ENCODE results near the gene FBXO17.

DNA sequence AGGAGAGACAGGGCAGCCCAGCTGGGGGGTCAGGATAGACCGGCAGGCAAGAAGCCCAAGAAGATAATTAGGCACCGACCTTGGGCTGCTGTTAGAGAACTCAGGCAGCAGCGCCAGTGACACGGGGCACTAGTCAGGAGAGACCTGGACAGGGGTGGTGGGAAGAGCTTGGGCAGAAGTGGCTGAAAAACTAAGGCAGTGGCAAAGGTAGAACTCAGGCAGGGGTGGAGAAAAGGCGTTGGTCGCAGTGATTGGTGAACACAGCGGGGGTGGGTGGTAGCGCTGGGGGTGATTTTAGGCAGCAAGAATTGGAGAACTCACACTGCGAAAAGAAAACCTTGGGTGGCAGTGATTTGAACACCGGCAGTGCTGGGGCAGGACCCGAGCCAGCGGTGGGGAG, 67.9 kb downstream of the FBXO17 start:
- TF ChIP-seq, protein P1, sequence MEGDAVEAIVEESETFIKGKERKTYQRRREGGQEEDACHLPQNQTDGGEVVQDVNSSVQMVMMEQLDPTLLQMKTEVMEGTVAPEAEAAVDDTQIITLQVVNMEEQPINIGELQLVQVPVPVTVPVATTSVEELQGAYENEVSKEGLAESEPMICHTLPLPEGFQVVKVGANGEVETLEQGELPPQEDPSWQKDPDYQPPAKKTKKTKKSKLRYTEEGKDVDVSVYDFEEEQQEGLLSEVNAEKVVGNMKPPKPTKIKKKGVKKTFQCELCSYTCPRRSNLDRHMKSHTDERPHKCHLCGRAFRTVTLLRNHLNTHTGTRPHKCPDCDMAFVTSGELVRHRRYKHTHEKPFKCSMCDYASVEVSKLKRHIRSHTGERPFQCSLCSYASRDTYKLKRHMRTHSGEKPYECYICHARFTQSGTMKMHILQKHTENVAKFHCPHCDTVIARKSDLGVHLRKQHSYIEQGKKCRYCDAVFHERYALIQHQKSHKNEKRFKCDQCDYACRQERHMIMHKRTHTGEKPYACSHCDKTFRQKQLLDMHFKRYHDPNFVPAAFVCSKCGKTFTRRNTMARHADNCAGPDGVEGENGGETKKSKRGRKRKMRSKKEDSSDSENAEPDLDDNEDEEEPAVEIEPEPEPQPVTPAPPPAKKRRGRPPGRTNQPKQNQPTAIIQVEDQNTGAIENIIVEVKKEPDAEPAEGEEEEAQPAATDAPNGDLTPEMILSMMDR (conservative IDR thresholded peaks at IDR 0.05; ENCODE audit: low read length), result no peak
- no peak for TF ChIP-seq EZH2phosphoT487 (IDR thresholded peaks at IDR 0.05; ENCODE audit: borderline replicate concordance)
